Colonic mucosa (tissue), 4 donors: ENCODE measurements around the gene SUGCT. TPM values are rescaled to one million over a fixed set of nuclear protein-coding genes. Genes with fewer than 3 reads are reported as not detected.

Source experiments
- DNase-seq: peaks from one replicate; pipeline ENCODE4 v3.0.0-alpha.2; 2020
- H3K27ac ChIP-seq: fragments of 200-600 bp; one replicate; pipeline ENCODE4 v1.8.0; 2021
- H3K27me3 ChIP-seq: fragments of 200-600 bp; one replicate; pipeline ENCODE4 v1.8.0; 2021
- H3K36me3 ChIP-seq: fragments of 200-600 bp; one replicate; pipeline ENCODE4 v1.8.0; 2021
- H3K4me1 ChIP-seq: fragments of 200-600 bp; one replicate; pipeline ENCODE4 v1.8.0; 2021; ENCODE audit warnings: mild to moderate bottlenecking
- H3K4me3 ChIP-seq: fragments of 200-600 bp; one replicate; pipeline ENCODE4 v1.8.0; 2021
- H3K9ac ChIP-seq, 2 donors: one replicate each; pipeline ENCODE4 v1.7.0; 2013; ENCODE audit warnings: control low read depth in 2 of 2, low read depth in 2 of 2, low read length in 2 of 2
- H3K9me3 ChIP-seq: fragments of 200-600 bp; one replicate; pipeline ENCODE4 v1.8.0; 2021
- CTCF ChIP-seq: fragments of 200-600 bp; IDR thresholded peaks from one replicate; pipeline ENCODE4 v1.8.0; 2022; ENCODE audit warnings: antibody characterized with exemption, mild to moderate bottlenecking
- intact Hi-C: fragments of 100-400 bp; cut with DNase I; formaldehyde crosslinking; loops from one replicate; pipeline ENCODE4 v1.14.1; 2022
- total RNA-seq, 2 donors: library from RNA; stranded (reverse); fragmentation: NEBNext Ultra II Directional in 1 of 2; extraction: Animal tissue kit (Norgen Biotek cat#: 25700) in 1 of 2; gene quantifications; one replicate each; pipeline ENCODE4 v1.2.1, GENCODE V29; 2021
- donor health status: healthy.
- donor health status: DM: no; HTN: no; CAD: no.
- donor health status: DM: no; HTN: no; CAD: no.

SUGCT gene
- total RNA-seq, 2 donors from 2014 or later = 3.6 to 15.1 TPM

DNA sequence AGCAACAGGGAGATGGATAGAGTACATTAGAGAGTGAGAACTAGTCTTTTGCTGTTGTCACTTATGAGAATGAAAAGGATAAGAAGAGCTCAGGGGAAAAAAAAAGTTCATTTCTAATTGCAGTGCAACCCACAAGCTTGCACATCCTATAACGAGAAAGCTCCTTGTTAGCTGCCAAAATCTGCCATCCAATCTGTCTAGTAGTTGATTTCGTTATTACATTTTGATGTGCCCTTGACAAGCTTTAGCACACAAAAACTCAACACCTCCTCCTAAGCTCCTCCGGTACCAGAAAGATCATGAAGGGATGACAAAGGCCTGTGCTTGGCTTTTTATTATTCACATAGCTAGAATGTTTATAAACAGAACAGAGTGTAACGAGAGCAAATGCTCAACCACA lies 519.4 kb downstream of the SUGCT start:
- Histone ChIP-seq H3K27me3 (no peaks in the 10 kb centered on the region), H3K9ac (no peak overlapping the region), H3K4me1 (no peaks in the 10 kb centered on the region), H3K27ac (no peak overlapping the region), H3K36me3 (no peaks in the 10 kb centered on the region), H3K9me3 (no peaks in the 10 kb centered on the region), H3K4me3 (no peak overlapping the region)
- no peak for DNase-seq
- intact Hi-C loops = no loop called here
- no peak for TF ChIP-seq CTCF

DNA sequence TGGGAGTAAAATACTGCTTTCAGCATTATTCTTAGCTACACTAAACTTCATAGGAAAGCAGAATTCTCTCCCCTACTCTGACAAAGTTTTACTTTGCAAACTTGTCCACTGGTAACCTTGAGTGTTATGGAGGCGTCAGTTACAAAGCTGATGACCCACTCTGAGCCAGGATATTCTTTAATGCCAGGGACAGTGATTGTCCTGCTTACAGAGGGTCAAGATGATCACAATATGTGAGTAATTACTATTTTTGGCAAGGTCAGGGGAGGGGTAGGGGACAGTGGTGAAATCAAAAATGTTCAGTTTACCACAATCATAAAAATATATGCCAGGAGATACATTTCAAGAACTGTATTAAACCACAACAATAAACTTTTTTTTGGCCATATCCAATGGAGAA lies 520.6 kb downstream of the SUGCT start:
- Histone ChIP-seq H3K9me3 (no peaks in the 10 kb centered on the region), H3K27ac (no peak overlapping the region), H3K4me1 (no peaks in the 10 kb centered on the region), H3K9ac (no peak overlapping the region), H3K27me3 (no peaks in the 10 kb centered on the region), H3K36me3 (no peaks in the 10 kb centered on the region), H3K4me3 (no peak overlapping the region)
- intact Hi-C loops = no loop called here
- no peak for TF ChIP-seq CTCF
- no peak for DNase-seq

GRCh38 chr7:40656349-40656748 lies 521.5 kb downstream of the SUGCT start:
- H3K9me3 ChIP-seq = no peaks in the 10 kb centered on the region
- no peak for DNase-seq
- no peak overlapping the region for H3K9ac ChIP-seq
- no peaks in the 10 kb centered on the region for H3K27me3 ChIP-seq
- no peak overlapping the region for H3K27ac ChIP-seq
- H3K36me3 ChIP-seq = no peaks in the 10 kb centered on the region
- no peak overlapping the region for H3K4me3 ChIP-seq
- intact Hi-C loops = no loop called here
- H3K4me1 ChIP-seq = no peaks in the 10 kb centered on the region
- TF ChIP-seq CTCF = no peak

- no peaks in the 10 kb centered on the region for H3K4me1 ChIP-seq
- no peak overlapping the region for H3K4me3 ChIP-seq
- H3K9ac ChIP-seq = no peak overlapping the region
- intact Hi-C loops = no loop called here
- H3K9me3 ChIP-seq = no peaks in the 10 kb centered on the region
- H3K36me3 ChIP-seq = no peaks in the 10 kb centered on the region
- H3K27ac ChIP-seq = no peak overlapping the region
- no peaks in the 10 kb centered on the region for H3K27me3 ChIP-seq
- TF ChIP-seq CTCF = no peak
- DNase-seq = no peak
Measured at GRCh38 chr7:40658729-40659128, 523.9 kb downstream of the SUGCT start.

- intact Hi-C loops = no loop called here
- no peak overlapping the region for H3K27ac ChIP-seq
- no peak overlapping the region for H3K9ac ChIP-seq
- H3K27me3 ChIP-seq = no peaks in the 10 kb centered on the region
- H3K4me3 ChIP-seq = no peak overlapping the region
- no peak for DNase-seq
- H3K9me3 ChIP-seq = no peaks in the 10 kb centered on the region
- H3K36me3 ChIP-seq = no peaks in the 10 kb centered on the region
- no peak for TF ChIP-seq CTCF
- no peaks in the 10 kb centered on the region for H3K4me1 ChIP-seq
Measured at GRCh38 chr7:40659231-40659630, 524.4 kb downstream of the SUGCT start.

DNA sequence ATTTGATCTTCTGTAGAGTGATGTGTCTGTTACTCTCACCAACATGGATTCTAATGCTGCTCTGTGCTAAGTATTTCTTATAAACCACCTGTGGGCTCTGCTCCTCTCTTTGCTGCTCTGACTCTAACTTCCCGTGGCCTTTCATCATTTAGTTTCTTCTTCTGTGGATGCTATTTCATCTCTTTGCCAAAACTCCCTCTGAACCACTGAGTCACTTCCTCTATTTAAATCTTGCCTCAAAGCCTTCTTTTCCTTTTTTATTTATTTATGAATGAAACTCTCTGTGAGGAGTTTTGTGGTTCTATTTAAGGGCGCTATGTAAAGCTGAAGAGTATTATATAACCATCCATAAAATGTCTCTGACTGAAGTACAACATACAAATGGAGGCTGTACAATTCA lies 538.5 kb downstream of the SUGCT start:
- intact Hi-C loops = no loop called here
- Histone ChIP-seq H3K9ac (no peak overlapping the region), H3K4me1 (no peaks in the 10 kb centered on the region), H3K9me3 (no peaks in the 10 kb centered on the region), H3K27ac (no peak overlapping the region), H3K36me3 (no peaks in the 10 kb centered on the region), H3K27me3 (no peaks in the 10 kb centered on the region), H3K4me3 (no peak overlapping the region)
- TF ChIP-seq CTCF = no peak
- no peak for DNase-seq
